Fibroblast of the aortic adventitia (primary cell): ENCODE data around the gene TOR1A. TPM values are rescaled to one million over a fixed set of nuclear protein-coding genes. Genes with fewer than 3 reads are reported as not detected.

Source experiments
- DNase-seq: peaks from one replicate; pipeline ENCODE4 v3.0.0-alpha.2; 2010; ENCODE audit warnings: low read depth
- H3K4me3 ChIP-seq: 2 replicates; pipeline ENCODE4 v1.5.1; 2011; ENCODE audit warnings: low read depth, mild to moderate bottlenecking, control low read depth, low read length, moderate library complexity
- CTCF ChIP-seq: IDR thresholded peaks from 2 replicates; pipeline ENCODE4 v1.5.1; 2011; ENCODE audit warnings: mild to moderate bottlenecking, low read length, control low read depth, inconsistent platforms; ENCODE audit not compliant: insufficient read depth
- total RNA-seq: library from RNA; depleted of rRNA; stranded (reverse); fragments of >200 nt; gene quantifications from 2 replicates; pipeline ENCODE4 v1.2.3, GENCODE V29; 2012; ENCODE audit warnings: low replicate concordance

The TOR1A gene
- total RNA-seq, 1 donor, result 48.9 TPM

DNA sequence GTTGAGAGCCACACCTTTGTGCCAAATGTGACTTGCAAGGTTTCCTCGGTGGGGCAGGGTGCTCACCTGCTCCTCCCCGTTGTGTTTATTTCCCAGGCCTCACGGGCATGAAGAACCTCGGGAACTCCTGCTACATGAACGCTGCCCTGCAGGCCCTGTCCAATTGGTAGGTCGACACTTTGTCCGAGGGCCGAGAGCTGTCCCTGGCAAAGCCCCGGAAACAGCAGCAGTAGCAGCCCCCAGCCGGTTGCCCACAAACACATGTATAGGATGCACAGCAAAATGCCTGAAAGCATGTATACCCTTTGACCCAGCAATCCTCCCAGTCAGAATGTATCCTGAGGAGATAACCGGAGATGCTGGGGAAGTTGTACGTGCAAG is 37.5 kb upstream of the TOR1A start:
- no peak for DNase-seq
- no peak for TF ChIP-seq CTCF
- no peak overlapping the region for H3K4me3 ChIP-seq

DNA sequence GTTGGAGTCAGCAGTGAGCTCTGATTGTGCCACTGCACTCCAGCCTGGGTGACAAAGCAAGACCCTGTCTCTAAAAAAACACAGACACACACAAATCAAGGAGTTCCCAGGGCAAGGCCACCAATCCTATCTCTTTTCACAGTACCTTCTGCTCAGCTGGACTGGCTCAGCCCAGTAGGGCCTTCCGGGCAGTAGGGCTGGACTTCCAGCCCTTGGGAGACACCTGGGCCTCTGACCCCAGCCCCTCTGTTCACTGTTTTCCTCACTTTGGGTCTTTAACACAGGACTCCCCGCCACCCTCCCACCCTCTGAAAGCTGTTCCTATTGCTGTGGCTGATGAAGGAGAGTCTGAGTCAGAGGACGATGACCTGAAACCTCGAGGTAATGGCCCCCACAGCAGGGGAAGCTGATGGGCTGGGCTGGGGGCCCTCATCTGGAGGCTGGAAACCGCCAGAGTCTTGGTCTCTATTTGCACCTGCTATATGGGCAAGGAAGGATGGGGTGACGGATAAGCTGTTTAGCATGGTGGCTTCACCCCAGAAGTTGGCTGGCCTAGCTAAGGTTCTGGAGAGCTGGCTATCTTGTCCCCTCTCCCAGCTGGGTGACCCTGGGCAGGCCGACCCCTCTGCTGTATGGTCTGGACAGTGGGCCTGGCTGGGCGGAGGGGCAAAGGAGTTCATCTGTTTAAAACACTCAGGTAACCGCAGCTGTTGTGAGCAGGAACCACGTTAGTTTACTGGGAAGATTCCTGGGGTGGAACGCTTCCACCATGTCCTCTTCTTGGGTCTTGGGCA is 36.9 kb upstream of the TOR1A start:
- no peak for TF ChIP-seq CTCF
- no peak overlapping the region for H3K4me3 ChIP-seq
- DNase-seq, result no peak

DNA sequence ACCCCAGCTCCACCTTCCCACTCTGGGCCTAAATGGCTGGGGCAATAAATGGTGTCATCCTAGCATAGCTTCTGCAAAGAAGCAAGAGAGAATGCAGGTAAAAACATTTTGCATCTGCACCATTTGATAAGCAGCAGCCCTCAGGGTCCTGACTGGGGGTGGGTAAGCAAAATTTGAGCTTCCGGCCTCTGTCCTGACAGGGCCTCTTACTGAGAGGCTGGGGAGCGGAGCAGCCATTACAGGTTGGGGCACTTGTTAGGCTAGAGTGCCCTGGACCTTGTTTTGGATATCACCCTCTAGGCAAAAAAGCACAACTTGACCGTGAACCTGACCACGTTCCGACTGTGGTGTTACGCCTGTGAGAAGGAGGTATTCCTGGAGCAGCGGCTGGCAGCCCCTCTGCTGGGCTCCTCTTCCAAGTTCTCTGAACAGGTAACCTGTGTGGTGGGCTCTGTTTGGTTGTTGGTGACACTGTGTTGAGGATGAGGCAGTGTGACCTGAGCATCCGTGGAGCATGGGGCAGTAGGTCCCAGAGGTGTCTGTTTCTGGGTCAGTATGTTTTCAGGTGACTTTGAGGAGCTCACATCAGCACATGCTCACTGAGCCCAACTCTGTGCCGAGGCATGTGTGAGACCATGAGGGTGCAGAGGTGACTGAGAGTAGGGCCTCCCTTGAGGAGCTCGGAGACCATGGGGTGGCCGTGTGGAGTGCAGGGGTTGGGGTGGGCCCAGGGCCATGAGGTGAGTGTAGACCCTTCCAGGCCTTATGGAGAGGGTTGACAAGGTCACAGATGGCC is 34.4 kb upstream of the TOR1A start:
- no peak for DNase-seq
- no peak for TF ChIP-seq CTCF
- no peak overlapping the region for H3K4me3 ChIP-seq

- DNase-seq, result no peak
- TF ChIP-seq CTCF, result no peak
Observed at GRCh38 chr9:129857207-129857606, 33.3 kb upstream of the TOR1A start.

DNA sequence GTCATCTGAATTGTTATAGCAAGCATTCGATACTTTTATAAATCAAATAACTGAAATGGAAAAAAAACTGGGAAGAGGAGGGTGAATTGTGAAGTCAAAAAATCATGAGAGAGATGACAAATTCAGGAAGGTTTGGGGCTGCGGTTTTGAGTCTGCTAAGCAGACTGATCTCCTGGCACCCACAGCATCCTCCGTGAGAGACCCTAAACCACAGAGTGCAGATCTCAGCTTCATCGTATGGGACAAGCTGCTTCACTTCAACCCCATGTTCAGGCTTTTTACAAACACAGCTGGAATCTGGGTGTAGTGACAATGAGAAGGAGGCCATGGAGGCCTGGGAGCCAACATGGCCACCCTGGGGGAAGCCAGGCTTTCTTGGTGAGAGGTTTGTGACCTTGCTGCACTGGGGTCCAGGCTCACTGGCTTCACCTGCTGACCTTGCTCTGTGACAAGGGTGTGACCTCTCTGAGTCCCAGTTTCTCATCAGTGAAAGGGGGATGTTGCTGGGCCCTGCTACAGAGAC is 30.7 kb upstream of the TOR1A start:
- DNase-seq, result no peak
- no peak overlapping the region for H3K4me3 ChIP-seq
- no peak for TF ChIP-seq CTCF

More at GRCh38 chr9:129857207-129857606, 33.3 kb upstream of the TOR1A start:
- no peak overlapping the region for H3K4me3 ChIP-seq

GRCh38 chr9:129853614-129854013 is 29.7 kb upstream of the TOR1A start:
- DNase-seq, result no peak
- no peak overlapping the region for H3K4me3 ChIP-seq
- TF ChIP-seq CTCF, result no peak
